T-helper 2 cell treated with Interferon-gamma antibody and Interleukin-4, amounts not matched to agents 100 ng/mL and 5 ng/mL, for 36 hours (primary cell): ENCODE measurements around the gene WNK1. TPM values are rescaled to one million over a fixed set of nuclear protein-coding genes. Genes with fewer than 3 reads are reported as not detected.

Experiments used
- intact Hi-C: fragments of 100-400 bp; cut with micrococcal nuclease; formaldehyde crosslinking; loops from one replicate; pipeline ENCODE4 v1.15.1; 2023
- total RNA-seq: library from RNA; stranded (reverse); gene quantifications from 2 replicates; pipeline ENCODE4 v1.2.3, GENCODE V29; 2022

Gene WNK1
- total RNA-seq, 1 donor from 2014 or later = 155 TPM

DNA sequence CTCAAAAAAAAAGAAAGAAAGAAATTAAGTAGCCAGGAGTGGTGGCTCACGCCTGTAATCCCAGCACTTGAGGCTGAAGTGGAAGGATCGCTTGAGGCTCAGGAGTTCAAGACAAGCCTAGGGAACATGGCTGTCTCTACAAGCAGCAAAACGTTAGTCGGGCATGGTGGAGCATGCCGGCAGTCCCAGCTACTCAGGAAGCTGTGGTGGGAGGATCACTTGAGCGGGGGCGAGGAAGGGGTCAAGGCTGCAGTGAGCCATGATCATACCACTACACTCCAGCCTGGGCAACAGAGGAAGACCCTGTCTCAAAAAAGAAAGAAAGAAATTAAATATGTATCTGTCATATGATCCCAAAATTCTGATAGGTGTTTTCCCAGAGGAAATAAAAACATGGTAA is 191.8 kb downstream of the WNK1 start:
- intact Hi-C loops = loop anchor here (10.0 kb wide), 1 partner anchor 489 kb away; the partner anchor contains the start of gene B4GALNT3

- intact Hi-C loops = loop anchor here (5.0 to 10.0 kb wide), 3 partner anchors 39 to 646 kb away; partner anchors contain the start of genes B4GALNT3 and FBXL14
Measured at GRCh38 chr12:946212-946611, 193.8 kb downstream of the WNK1 start.

DNA sequence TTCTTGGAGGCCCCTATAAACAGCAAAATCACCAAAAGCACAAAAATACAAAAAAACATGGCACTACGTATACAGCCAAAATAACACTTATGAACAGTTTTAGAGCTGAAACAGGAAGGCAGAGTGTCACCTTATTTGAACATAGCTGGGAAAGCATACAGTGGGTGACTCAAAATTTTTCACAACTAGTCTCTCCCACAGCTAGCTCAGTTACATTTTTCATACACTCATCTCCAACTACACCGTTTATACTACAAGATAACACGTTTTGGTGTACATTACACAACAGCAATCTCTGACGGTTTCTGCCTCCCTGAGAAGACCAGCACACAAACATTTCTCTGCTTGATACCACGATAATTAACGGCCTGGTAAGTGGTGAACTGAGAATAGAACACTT is 194.3 kb downstream of the WNK1 start:
- intact Hi-C loops = loop anchor here (5.0 to 10.0 kb wide), 3 partner anchors 39 to 646 kb away; partner anchors contain the start of genes B4GALNT3 and FBXL14

DNA sequence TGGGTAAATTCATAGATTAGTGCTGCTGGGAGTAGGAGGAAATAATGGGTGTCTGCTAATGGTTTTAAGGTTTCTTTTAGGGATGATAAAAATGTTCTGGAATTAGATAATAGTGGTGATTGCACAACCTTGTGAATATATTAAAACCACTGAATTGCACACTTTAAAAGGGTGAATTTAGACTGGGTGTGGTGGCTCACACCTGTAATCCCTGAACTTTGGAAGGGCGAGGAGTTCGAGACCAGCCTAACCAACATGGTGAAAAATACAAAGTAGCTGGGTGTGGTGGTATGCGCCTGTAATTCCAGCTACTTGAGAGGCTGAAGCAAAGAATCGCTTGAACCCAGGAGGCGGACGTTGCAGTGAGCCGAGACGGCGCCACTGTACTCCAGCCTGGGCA is 195.9 kb downstream of the WNK1 start:
- intact Hi-C loops = loop anchor here (2.0 to 10.0 kb wide), 4 partner anchors 41 to 644 kb away; partner anchors contain the start of genes B4GALNT3 and FBXL14

DNA sequence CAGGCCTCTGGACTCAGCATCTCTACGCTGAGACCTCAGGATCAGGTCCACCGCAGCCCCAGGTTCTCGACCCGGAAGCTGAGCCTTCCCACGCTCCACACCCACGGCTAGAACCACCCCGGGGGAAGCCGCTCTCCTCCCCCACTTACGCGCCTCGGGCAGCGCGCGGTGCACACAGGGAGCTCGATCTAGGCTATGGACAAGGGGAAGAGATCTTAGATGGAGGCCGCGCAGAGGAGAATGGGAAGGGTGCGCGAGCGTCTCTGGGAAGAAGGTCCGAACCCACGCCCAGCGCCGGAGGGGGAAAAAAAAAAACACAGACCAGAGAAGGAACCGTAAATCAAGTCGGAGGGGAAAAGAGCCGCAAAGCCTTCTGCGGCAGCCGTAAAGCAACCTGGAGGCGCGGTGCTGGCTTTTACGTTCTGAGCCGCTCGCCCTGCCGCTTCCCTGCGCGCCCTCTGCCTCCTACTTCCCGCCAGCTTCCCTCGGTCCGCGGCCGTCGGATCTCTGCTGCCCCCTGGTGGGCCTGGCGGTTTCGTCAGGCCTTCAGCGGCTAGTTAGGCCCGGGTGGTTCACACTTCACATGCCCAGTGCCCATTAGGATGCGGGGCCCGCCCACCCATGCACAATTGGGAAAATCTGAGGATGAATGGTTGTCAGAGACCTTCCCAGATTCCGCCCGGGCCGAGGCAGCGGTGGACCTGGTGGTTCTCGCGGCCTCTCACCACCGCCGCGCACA is 197.2 kb downstream of the WNK1 start, which contains the start of gene RAD52:
Gene RAD52, minus strand, starts transcription at position 242 of the 739 bp plus-strand sequence. CDS start 16,636 bp downstream, outside the sequence.
- intact Hi-C loops = loop anchor here (1.0 to 10.0 kb wide), 8 partner anchors 42 to 643 kb away; partner anchors contain the start of genes B4GALNT3, ERC1, FBXL14 and WNK1

- intact Hi-C loops = loop anchor here (5.0 kb wide), 1 partner anchor 141 kb away; no protein-coding TSS in a partner anchor
Measured at GRCh38 chr12:951176-951575, 198.8 kb downstream of the WNK1 start.

DNA sequence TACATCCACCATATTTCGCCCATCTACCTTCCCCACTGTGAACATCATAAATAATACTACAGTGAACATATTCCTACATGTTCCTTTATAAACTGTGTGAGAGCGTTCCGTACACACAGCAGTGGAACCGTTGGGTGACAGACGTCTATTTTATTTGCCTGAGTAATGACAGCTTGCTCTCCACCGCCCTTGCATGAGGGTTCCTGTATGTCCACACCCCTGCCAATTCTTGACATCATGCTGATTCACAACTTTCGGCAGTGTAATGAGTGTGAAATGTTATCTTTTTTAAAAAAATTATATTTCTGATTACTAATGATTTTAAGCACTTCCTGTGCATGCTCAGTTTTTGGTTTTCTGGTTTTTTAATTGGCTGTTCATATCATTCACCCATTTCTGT is 201.4 kb downstream of the WNK1 start:
- intact Hi-C loops = loop anchor here (5.0 kb wide), 1 partner anchor 139 kb away; no protein-coding TSS in a partner anchor

DNA sequence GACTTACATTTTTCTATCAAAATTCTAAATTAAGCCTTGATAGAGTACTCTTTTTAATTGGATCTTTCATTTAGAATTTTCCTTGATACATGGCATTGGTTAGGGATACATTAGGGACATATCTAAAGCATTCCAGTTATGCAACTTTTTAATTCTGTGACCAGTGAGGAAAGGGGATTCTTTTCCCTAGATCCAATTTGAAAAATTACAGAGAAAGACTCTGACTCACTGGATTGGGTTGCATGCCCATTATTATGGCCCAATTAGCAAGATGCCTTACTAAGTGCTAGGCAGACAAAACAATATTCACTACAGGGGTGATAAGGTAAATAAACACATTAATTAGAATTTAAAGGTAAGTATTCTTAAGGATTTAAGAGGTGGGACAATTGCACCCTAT is 202.4 kb downstream of the WNK1 start:
- intact Hi-C loops = loop anchor here (5.0 kb wide), 1 partner anchor 138 kb away; no protein-coding TSS in a partner anchor

DNA sequence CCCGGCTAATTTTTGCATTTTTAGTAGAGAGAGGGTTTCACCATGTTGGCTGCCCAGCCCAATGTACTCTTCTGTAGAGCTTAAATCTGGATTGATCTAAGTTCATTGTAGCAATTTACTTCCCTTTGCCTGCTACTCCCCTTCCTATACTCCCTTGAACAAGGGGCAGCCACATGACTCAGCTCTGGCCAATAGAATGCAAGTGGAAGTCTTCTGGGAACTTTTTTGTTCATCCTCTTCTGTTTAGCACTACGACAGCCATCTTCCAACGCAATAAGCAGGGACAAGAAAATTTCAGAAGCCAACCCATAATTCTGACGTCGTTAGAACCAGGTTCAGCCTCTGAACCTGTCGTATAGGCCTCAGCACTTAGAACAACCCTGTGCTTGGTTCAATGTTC is 203.6 kb downstream of the WNK1 start:
- intact Hi-C loops = no loop called here

- intact Hi-C loops = no loop called here
Measured at GRCh38 chr12:958588-959123, 206.3 kb downstream of the WNK1 start.

Other genes with a start within 250 kb of the WNK1 start
- gene NINJ2, start 89.1 kb upstream of the WNK1 start, total RNA-seq = 8.4 and 8.6 TPM in 2 replicates
- 17.1 TPM in 2 replicates for gene RAD52, start 197.1 kb downstream of the WNK1 start, total RNA-seq
- gene ERC1, start 238.6 kb downstream of the WNK1 start, total RNA-seq = 51.4 and 51.5 TPM in 2 replicates